Keratinocyte (primary cell): Measurements from ENCODE around the gene TBC1D16. TPM values are rescaled to one million over a fixed set of nuclear protein-coding genes. Genes with fewer than 3 reads are reported as not detected.

Source experiments
- DNase-seq: peaks from one replicate; pipeline ENCODE4 v3.0.0-alpha.2; 2011; ENCODE audit warnings: low read depth, missing footprints, low spot score
- FAIRE-seq: peaks from 2 replicates; lab custom pipeline; 2011; peaks lifted over from hg19 to GRCh38; lab: Jason Lieb, UNC
- H2AFZ ChIP-seq: 2 replicates; pipeline ENCODE4 v1.6.0; 2012; ENCODE audit warnings: low read length, control low read depth, inconsistent platforms; ENCODE audit not compliant: control insufficient read depth
- H3K27ac ChIP-seq: 2 replicates; pipeline ENCODE4 v1.5.1; 2011; ENCODE audit warnings: low read length; ENCODE audit not compliant: control insufficient read depth, insufficient read depth
- H3K27me3 ChIP-seq: 3 replicates; pipeline ENCODE4 v1.6.0; 2011; ENCODE audit warnings: low read length; ENCODE audit not compliant: control insufficient read depth, insufficient read depth; ENCODE audit errors: extremely low read depth
- H3K36me3 ChIP-seq, 2 experiments: 2 replicates in 1 of 2; 3 replicates in 1 of 2; pipeline ENCODE4 v1.5.1; 2011; ENCODE audit warnings: low read length in 2 of 2, mild to moderate bottlenecking in 1 of 2; ENCODE audit not compliant: control insufficient read depth in 2 of 2, insufficient read depth in 2 of 2; ENCODE audit errors: extremely low read depth in 1 of 2
- H3K4me1 ChIP-seq: 3 replicates; pipeline ENCODE4 v1.5.1; 2011; ENCODE audit warnings: low read length; ENCODE audit not compliant: control insufficient read depth, insufficient read depth; ENCODE audit errors: extremely low read depth
- H3K4me2 ChIP-seq: 3 replicates; pipeline ENCODE4 v1.6.0; 2011; ENCODE audit warnings: low read depth, low read length; ENCODE audit not compliant: control insufficient read depth, insufficient read depth; ENCODE audit errors: extremely low read depth
- H3K4me3 ChIP-seq, 3 experiments: fragments of 200-600 bp in 1 of 3; sonication (generic) in 1 of 3; 2 replicates in 2 of 3; 3 replicates in 1 of 3; pipeline ENCODE4 v1.5.1; 2011 to 2016; ENCODE audit warnings: low read length in 3 of 3, mild to moderate bottlenecking in 3 of 3, control low read depth in 2 of 3, inconsistent platforms in 1 of 3, low read depth in 1 of 3, mixed read lengths in 1 of 3, mixed run types in 1 of 3, moderate library complexity in 1 of 3; ENCODE audit not compliant: control insufficient read depth in 2 of 3, insufficient read depth in 2 of 3; ENCODE audit errors: extremely low read depth in 1 of 3
- H3K79me2 ChIP-seq: 2 replicates; pipeline ENCODE4 v1.6.0; 2012; ENCODE audit warnings: low read length; ENCODE audit not compliant: control insufficient read depth, insufficient read depth
- H3K9ac ChIP-seq: 3 replicates; pipeline ENCODE4 v1.6.0; 2011; ENCODE audit warnings: low read length; ENCODE audit not compliant: control insufficient read depth, insufficient read depth; ENCODE audit errors: extremely low read depth
- H3K9me1 ChIP-seq: 3 replicates; pipeline ENCODE4 v1.6.0; 2011; ENCODE audit warnings: low read length; ENCODE audit not compliant: control insufficient read depth, insufficient read depth; ENCODE audit errors: extremely low read depth
- H3K9me3 ChIP-seq: 2 replicates; pipeline ENCODE4 v1.5.1; 2012; ENCODE audit warnings: low read depth, low read length; ENCODE audit not compliant: control insufficient read depth
- H4K20me1 ChIP-seq: 3 replicates; pipeline ENCODE4 v1.6.0; 2011; ENCODE audit warnings: low read length; ENCODE audit not compliant: control insufficient read depth, insufficient read depth; ENCODE audit errors: extremely low read depth
- CTCF ChIP-seq, 3 experiments: IDR thresholded peaks in 1 of 3; conservative IDR thresholded peaks in 1 of 3; optimal IDR thresholded peaks in 1 of 3; 2 replicates in 2 of 3; 3 replicates in 1 of 3; pipeline versions ENCODE3 to v1.5.1; 2011; ENCODE audit warnings: low read length in 3 of 3, mild to moderate bottlenecking in 3 of 3, moderate library complexity in 2 of 3, control low read depth in 1 of 3, inconsistent platforms in 1 of 3; ENCODE audit not compliant: insufficient read depth in 2 of 3; ENCODE audit errors: extremely low read depth in 1 of 3
- EZH2 ChIP-seq: IDR thresholded peaks from one replicate; pipeline ENCODE4 v1.6.1; 2012; ENCODE audit warnings: inconsistent platforms, mild to moderate bottlenecking, low read length, moderate library complexity
- dilution Hi-C: fragments of 300-500 bp; cut with MboI; formaldehyde crosslinking; loops from one replicate; pipeline ENCODE4 v1.7.0; 2020; ENCODE audit warnings: low sequenced_read_pairs; ENCODE audit not compliant: extremely low pct_ligation_motif_present
- polyA plus RNA-seq, 5 experiments: library from polyadenylated mRNA; depleted of rRNA in 3 of 5; stranded (reverse) in 3 of 5; stranded (forward) in 1 of 5; unstranded in 1 of 5; fragments of >200 nt; gene quantifications; 1 replicate in 1 of 5; 2 replicates in 3 of 5; 3 replicates in 1 of 5; pipeline versions ENCODE4 v1.2.1 to v1.2.3, GENCODE V29; 2011 to 2012; ENCODE audit warnings: missing spikeins in 2 of 5, low read depth in 1 of 5, low replicate concordance in 1 of 5

The TBC1D16 gene
- polyA plus RNA-seq, 1 donor (not counting 4 experiments of a cell fraction or from before 2014, with no cell fraction given) = 8.6 TPM

GRCh38 chr17:79982986-79983385 is 52.7 kb downstream of the TBC1D16 start:
- no peaks in the 10 kb centered on the region for H3K36me3 ChIP-seq
- H3K4me2 ChIP-seq = no peak overlapping the region
- no peaks in the 10 kb centered on the region for H3K27me3 ChIP-seq
- no peak overlapping the region for H2AFZ ChIP-seq
- H3K9ac ChIP-seq = no peak overlapping the region
- dilution Hi-C loops = no loop called here
- H4K20me1 ChIP-seq = peaks cover 6% of the 10 kb centered on the region
- DNase-seq (no peak), FAIRE-seq (no peak)
- no peaks in the 10 kb centered on the region for H3K9me3 ChIP-seq
- no peak overlapping the region for H3K4me3 ChIP-seq
- H3K4me1 ChIP-seq = no peaks in the 10 kb centered on the region
- TF ChIP-seq EZH2 (no peak), CTCF (optimal IDR thresholded peaks at IDR 0.05 in 1 of 3, IDR thresholded peaks at IDR 0.05 in 1 of 3, conservative IDR thresholded peaks at IDR 0.05 in 1 of 3; ENCODE audit: extremely low read depth in 1 of 3, insufficient read depth in 2 of 3, low read length in 3 of 3) (no peak)
- H3K79me2 ChIP-seq = no peaks in the 10 kb centered on the region
- no peak overlapping the region for H3K27ac ChIP-seq
- no peaks in the 10 kb centered on the region for H3K9me1 ChIP-seq

- Histone ChIP-seq H3K27me3 (no peaks in the 10 kb centered on the region), H3K9ac (no peak overlapping the region), H3K36me3 (peaks cover 0 to 1% of the 10 kb centered on the region in 2 experiments), H3K79me2 (no peaks in the 10 kb centered on the region), H3K4me1 (no peaks in the 10 kb centered on the region), H3K27ac (no peak overlapping the region), H3K9me3 (no peaks in the 10 kb centered on the region), H3K4me2 (no peak overlapping the region), H2AFZ (no peak overlapping the region), H3K9me1 (no peaks in the 10 kb centered on the region), H4K20me1 (peaks cover 8% of the 10 kb centered on the region), H3K4me3 (no peak overlapping the region)
- FAIRE-seq = no peak
- TF ChIP-seq EZH2 (no peak), CTCF (optimal IDR thresholded peaks at IDR 0.05 in 1 of 3, IDR thresholded peaks at IDR 0.05 in 1 of 3, conservative IDR thresholded peaks at IDR 0.05 in 1 of 3; ENCODE audit: extremely low read depth in 1 of 3, insufficient read depth in 2 of 3, low read length in 3 of 3) (no peak)
- dilution Hi-C loops = no loop called here
- no peak for DNase-seq
Observed at GRCh38 chr17:79981661-79982101, 54.0 kb downstream of the TBC1D16 start.
